ENCODE measurements around the gene GPC6.
"Not testable (repeated sequence)": the region's sequence is repeated elsewhere in the genome, so short reads cannot be mapped to it uniquely, and the experiment has no call there.

The GPC6 gene

DNA sequence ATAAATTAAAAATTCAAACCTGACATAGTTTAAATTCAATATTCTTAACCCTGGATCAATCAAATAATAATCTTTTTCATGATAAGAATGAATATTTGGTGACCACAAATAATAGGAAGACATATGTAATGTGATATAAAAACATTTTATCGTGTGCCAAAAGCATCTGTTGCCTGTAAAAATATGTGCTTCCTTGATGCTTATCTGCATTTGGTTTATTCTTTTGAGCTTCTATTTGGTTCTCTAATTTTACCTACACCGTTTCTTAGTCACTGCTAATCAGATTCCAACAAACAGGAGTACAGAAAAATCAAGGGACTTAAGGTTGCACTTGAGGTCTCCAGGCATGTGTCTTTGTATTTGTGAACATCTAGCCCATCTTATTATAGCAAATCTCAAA, 978.3 kb downstream of the GPC6 start:
- no peak for DNase-seq (ENCODE audit: low read depth in 2 of 2)

DNA sequence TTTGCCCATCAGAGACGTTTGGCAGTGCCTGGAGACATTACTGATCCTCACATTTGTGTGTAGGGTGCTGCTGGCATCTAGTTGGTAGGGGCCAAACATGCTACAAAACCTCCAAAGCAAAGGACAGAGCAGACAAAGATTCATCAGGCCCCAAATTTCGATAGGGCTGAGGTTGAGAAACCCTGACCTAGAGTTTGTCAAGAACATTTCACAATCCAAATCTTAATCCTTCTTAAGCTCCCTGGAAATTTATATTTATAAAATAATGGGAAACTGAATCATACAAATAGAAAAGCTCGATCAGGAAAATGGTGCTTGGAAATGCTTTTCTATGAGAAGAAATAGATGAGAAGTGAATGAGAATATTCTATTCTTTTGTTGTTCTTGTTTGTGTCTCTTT, 979.3 kb downstream of the GPC6 start:
- DNase-seq (ENCODE audit: low read depth in 2 of 2) = no peak

DNA sequence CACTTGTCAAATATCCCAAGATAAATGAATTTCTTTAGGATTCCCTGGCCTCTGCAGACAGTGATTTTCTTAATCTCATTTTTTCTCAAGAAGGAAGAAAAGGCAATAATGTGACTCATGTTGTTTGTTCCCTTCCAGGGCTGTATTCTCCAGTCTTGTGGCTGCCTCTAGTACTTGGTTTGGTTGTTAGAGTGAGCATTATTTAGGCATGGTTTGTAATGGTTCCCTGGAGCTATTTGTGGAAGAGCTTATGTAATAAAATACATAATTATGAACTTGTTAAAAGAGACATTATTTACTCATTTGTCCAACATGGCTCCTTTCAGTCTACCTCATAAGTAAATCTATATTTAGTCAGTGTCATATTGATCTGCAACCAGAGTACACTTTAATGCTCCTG, 982.5 kb downstream of the GPC6 start:
- no peak for DNase-seq (ENCODE audit: low read depth in 2 of 2)

DNA sequence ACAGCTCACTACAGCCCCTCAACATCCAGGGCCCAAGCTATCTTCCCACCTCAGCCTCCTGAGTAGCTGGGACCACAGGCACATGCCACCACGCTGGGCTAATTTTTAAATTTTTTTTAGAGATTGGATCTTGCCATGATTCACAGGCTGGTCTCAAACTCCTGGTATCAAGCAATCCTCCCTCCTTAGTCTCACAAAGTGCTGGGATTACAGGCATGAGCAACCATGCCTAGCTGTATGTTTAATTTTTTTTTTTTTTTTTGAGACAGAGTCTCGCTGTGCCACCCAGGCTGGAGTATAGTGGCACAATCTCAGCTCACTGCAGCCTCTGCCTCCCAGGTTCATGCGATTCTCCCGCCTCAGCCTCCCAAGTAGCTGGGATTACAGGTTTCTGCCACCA, 983.3 kb downstream of the GPC6 start:
- not testable (repeated sequence) for DNase-seq (ENCODE audit: low read depth in 2 of 2)

DNA sequence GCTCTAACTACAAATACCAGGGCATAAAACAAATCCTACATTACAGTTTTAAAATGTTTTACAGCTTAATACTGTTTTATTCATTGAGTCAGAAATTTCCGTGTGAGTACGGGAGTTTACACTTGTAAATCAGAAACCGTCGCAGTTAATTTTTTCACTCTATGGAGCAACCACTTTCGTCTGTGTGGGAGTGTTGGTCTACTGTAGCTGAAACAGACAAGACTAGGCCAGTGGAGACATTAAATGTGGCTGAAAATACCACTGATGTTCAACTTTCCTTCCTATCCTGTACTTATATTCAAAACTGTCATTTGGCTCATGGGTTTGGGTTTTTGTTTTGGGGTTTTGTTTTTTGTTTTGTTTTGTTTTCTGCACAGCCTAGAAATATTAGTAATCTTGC, 984.2 kb downstream of the GPC6 start:
- DNase-seq (ENCODE audit: low read depth in 2 of 2) = no peak

DNA sequence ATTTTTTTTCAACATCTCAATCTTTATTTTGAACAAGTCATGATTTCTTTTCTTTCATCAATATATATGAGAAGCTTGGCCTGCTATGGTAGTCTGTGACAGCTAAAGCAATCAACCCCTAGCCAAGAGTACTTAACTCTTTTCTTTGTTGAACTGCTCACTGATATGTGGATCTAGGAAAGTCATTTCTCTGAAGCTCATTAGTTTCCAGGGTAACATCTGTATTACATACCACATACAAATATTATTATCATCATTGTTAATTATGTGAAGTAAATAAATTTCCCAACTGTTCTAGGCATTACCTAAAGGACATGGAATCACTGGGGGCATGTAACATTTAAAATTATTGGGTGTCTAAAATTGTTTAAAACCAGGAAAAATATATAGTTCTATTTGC, 985.6 kb downstream of the GPC6 start:
- DNase-seq (ENCODE audit: low read depth in 2 of 2) = no peak

DNA sequence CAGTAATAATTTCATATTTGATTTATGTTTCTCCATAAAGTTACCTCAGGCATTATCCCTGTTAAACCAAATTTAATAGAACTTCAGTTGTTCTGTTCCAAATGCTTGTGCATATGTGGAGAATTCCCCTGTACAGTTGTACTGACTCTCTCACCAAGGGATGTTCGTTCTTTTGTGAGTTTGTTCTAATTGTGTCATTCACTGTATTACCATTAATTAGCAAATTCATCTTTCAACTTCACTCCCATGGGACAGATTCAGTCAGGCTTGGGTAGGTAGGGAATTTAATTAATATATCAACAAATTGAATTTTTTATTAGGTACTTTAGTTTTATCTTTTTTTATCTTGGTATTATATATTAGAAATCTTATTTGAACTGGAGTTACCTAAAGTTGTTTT, 987.5 kb downstream of the GPC6 start:
- DNase-seq (ENCODE audit: low read depth in 2 of 2) = no peak

DNA sequence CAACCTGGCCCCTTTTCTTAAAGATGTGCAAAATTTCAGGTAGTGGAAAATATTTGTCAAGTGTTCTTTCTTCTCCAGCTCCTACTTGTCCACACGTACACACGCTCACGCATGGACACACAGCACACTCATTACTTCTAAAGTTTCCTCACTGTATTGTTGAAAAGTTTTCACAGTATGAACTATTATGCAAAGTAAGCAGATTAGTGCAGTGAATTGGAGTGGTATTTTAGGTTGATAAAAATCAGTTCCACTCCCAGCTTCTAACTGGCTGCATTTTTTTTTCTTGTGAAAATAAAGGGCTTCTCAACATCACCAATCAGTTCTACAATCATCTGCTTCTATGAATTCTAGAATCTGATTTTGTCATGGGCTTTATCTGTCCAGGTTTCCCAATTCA, 988.4 kb downstream of the GPC6 start:
- DNase-seq (ENCODE audit: low read depth in 2 of 2) = no peak

DNA sequence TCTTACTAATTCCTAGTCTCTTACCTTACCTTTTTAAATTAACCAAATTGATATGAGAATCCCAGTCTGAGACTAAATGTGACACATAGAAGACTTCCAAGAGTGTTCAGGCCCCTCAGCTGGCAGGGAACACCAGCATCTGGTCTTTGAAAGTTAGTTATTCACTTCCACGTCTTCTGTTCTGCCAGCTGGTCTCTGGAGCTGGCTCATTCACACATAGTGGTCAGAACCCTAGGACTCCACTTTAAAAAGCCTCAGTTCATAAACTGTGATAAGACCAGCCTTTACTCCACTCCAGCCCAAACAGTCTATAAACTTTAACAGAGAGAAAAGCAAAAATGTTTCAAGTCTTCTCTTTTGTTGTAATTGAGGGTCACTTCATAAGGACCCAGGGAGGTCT, 989.9 kb downstream of the GPC6 start:
- no peak for DNase-seq (ENCODE audit: low read depth in 2 of 2)

DNA sequence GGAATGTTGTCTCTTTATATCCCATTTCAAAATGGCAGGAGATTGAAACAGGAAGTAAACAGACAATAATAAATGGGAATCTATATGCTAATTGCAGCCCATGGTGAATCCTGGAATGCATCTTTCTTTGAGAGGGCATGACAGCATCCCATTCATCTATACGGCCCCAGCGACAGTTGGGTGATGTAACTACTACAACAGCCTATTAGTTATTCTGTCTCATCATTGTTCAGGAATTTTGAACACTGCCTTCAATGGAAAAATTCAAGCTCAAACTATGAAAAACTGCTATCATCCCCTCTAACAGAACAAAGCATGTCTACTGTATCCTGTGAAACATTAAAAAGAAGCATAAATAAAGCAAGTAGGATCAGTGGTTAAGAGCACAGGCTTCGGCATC, 990.8 kb downstream of the GPC6 start:
- no peak for DNase-seq (ENCODE audit: low read depth in 2 of 2)

DNA sequence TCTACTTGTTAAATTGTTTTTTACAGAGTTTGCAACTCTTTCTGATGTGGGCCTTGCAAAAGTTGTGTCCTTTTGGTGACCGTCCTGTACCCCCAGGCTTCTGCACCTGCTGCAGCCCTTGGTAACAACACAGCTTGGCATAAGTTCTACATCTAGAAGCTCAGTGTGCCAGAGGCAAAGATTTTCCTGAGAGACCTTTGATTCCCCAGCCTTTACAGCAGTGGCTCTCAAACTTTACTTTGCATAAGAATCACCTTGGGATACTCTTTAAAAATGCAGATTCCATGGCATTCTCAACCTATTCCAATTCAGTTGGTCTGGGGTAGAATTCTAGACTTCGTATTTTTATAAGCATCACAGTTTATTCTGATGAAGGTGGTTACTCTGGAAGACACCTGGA, 991.9 kb downstream of the GPC6 start:
- DNase-seq (ENCODE audit: low read depth in 2 of 2) = no peak

DNA sequence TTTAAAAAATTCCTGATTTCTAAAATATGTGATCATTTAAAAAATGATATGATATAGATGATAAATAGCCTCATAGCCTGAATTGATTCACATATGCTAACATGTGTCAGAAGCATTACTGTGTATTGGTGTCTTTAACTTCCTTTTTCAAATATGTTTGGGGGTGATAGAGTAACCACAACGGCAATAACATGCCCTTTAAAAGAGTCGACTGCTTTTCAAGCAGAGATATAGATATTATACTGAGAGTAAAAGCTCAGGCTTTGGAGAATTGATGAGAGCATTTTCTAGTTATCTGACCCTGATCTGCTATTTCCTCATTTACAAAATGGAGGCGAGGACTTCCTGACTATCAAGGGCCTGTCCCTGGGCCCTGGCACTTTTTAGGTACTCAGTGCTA, 992.3 kb downstream of the GPC6 start:
- no peak for DNase-seq (ENCODE audit: low read depth in 2 of 2)

DNA sequence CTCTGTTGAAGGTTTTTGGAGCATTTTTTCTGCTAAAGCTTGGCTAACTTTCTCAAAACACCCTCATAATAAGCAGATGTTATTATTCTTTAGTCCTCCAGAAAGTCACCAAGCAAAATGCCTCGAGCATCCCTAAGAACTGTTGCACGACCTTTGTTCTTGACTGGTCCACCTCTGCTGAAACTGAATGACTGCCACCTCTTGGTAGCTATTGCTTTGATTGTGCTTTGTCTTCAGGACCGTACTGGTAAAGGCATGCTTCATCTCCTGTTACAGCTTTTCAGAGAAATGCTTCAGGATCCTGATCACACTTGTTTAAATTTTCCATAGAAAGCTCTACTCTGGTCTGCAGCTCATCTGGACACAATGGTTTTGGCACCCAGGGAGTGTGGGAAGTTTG, 998.1 kb downstream of the GPC6 start:
- no peak for DNase-seq (ENCODE audit: low read depth in 2 of 2)

DNA sequence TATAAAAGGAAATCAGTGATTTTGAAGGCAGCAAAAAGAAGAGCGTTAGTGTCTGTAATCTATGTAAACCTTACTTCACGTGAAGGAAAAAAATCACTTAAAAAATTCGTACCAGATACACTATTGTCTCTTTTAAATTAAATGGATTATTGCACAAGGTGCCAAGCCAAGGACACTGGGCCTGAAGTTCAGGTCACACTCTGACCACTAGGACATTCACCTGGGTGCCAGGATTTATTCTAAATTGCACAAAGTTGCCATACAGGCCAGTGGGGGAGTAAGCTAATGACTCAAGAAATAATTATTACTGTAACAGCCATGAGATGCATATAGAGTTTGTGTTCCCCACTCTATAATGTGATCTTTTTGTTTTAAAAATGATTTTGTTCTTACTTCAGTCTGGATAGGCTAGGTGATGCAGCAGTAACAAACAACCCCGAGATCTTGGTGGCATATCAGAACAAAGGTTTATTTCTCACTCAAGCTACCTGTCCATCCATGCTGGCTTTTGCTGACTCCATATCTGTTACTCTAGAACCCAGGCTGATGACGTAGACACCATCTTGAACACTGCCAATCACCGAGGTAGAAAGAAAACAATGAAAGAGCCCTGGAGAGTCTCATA, 1000.8 kb downstream of the GPC6 start:
- DNase-seq (ENCODE audit: low read depth in 2 of 2) = no peak

DNA sequence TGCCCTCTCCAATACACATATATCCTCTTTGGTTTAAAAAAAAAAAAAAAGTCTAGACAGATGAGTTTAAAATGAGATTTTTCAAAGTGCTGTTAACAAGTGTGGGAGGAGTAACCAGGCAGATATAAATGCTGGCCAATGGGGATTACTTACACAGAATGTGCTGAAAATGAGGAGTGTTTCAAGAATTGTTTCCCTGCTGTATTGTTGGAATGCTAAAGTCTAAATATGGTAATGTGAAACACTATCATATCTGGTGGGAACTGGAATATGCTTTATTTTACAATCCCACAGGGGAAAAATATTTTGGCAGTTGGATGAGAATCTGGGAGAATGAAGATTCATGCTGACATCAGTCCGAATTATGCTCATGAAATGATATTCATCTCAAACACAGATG, 1002.2 kb downstream of the GPC6 start:
- no peak for DNase-seq (ENCODE audit: low read depth in 2 of 2)

DNA sequence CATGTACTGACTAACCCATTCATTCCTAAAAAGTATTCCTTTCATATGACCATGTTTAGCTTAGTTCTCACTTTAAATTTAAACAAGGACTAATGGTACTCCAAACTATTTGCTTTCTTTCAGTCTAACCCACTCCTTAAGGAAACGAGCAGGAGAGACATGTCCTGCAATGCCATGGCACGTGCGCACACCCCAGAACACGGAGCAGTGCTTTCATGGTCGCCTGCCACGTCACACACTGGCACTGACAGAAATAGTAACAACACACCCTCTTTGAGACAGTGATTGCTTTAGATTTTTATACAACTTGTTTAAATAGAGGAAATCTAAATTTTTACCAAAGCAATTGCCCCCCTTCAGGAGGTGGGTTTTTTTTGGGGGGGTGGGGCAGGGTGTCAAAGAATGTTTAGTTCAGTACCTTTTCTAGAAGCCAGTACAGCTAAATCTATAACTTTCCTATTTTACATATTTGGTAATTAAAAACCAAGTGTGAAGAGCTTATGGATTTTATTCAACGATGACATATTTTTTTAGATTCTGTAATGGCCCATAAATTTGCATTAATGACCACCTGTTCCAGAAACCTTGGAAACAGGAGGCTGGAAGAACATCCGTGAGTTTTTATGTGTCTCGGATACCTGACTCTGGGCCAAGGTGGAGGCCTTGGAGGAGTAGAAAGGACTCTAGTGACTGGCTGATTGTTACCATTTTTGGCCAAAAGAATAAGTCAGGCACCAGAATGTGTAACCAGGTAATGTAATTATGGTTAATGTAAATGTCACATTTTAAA, 1005.7 kb downstream of the GPC6 start:
- no peak for DNase-seq (ENCODE audit: low read depth in 2 of 2)

DNA sequence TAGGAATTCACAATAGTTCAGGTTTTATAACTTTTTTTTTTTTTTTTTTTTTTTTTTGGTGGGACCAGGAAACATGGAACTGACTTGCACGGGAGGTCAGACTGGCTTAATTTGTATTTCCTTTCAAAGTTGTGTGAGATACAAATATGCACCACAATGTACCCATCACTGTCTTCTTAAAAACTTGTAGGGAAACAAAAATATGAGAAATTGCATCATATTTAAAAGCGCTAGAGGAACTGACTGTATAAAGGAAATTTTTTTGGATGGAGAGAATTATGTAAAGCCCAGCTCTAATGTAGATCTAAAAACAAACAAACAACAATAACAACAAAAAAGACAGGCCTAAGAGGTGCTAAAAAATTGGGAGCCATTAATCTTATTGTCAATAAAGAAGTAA, 1006.3 kb downstream of the GPC6 start:
- DNase-seq (ENCODE audit: low read depth in 2 of 2) = no peak

DNA sequence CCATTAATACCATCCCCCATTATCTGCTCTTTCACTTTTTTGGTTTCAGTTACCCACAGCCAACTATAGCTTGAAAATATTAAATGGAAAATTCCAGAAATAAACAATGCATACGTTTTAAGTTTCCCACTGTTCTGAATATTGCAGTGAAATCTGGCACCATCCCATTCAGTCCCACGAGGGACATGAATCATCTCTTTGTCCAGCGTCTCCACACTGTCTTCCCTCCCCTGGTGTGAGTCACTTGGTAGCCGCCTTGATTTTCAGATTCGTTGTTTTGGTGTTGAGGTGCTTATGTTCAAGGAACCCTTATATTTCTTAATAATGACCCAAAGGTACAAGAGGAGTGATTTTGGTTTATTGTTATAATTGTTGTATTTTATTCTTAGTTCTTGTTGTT, 1006.8 kb downstream of the GPC6 start:
- no peak for DNase-seq (ENCODE audit: low read depth in 2 of 2)

DNA sequence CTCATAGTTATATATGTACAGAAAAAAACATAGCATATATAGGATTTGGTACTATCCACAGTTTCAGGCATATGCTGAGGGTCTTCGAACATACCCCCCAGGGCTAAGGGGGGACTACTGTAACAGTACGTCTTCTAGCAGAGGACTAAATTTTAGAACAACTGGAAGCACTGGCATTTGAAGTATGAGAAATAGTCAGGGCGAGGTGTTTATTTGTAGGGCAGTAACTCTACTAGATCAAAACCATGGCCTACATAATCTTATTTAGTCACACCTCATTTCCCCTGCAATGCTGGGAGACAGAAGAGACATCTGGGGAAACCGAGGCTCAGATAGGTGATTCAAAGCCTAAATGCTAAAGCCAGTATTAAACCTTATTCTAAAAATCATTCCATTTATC, 1007.2 kb downstream of the GPC6 start:
- no peak for DNase-seq (ENCODE audit: low read depth in 2 of 2)

DNA sequence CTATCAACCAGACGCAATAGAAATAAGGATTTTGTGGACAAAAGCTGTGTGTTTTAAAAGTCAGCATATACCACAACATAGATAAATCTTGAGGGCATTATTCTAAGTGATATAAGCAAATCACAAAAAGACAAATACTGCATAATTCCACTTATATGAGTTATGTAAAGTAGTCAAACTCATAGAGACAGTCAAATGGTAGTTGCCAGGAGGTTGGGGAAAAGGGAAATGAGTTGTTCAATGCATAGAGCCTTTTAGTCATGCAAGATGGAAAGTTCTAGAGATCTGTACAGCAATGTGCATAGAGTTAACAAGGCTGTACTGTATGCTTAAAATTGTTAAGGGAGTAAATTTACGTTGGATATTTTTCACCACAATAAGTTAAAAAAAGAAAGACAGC, 1008.1 kb downstream of the GPC6 start:
- DNase-seq (ENCODE audit: low read depth in 2 of 2) = no peak

DNA sequence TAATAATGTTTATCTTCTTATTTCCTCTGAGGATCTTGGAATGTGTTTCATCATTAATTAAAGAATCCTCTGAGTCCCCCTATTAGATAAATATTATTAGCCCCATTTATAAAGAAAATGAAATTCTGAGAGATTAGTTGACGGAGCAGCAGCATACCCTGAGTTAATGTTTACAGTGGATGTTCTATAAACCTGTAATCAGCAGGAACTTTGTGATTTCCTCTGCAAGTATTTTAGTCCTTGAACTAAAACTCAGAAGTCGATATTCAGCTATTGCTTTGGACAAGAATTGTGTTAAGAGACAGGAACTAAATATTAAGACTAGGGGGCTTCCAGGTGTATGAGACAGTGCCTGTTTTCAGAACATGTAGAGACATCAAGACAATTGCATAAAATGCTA, 1009.5 kb downstream of the GPC6 start:
- DNase-seq (ENCODE audit: low read depth in 2 of 2) = no peak

DNA sequence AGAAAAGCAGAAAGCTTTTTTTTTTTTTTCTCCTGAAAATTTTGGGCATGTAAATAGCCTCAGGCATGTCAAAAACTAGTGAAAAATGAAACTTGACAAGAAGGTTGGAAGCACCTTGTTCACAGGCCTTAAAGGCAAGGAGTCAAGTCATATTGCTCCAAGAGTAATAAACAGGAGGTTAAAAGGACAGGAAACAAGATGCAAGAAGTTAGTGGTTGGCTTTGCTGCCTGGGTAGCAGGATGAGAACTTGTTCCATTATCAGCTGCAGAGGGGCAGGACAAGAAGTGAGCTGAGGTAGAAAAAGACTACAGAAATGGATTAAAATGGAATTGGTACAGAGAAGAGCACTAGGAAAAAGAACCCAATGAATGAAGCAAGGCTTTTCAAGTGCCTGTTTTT, 1010.3 kb downstream of the GPC6 start:
- no peak for DNase-seq (ENCODE audit: low read depth in 2 of 2)

DNA sequence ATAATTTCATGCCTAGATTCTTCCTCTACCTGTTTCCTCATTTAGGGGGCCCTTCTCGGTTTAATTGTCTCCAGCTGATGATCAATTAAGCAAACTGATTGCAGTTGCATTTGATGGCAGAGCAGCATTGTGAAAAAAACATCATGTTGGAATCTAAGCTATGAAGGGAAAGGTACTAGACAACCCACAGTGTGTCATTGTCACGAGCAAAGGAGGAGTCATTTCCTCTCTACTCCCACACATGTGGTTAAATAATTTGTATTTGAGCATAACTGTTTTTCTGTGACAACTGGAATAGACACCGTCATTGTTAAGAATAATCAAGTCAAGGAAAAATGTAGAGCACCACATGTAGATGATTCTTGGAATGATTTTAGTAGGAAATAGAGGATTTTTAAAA, 1012.5 kb downstream of the GPC6 start:
- DNase-seq (ENCODE audit: low read depth in 2 of 2) = peak in 1 of 2 donors; percentile 11

DNA sequence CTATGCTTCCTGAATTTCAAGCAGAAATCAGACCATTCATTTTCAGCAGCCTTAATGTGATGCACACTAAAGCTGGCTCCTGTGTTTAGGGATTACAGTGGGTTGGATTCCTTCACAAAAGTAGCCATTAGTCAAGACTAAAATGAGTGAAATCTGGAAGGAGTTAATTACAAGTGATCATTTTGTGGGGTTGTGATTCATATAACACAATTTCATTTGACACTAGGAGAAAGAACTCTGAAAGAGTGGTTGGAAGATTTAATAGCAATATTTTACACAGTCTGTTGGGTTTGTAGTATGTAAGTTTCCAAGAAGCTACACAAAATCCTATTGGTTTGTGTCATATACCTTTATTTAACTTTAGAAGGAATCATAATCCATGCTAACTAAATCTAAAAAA, 1015.9 kb downstream of the GPC6 start:
- DNase-seq (ENCODE audit: low read depth in 2 of 2) = no peak

All from activated CD4-positive, alpha-beta T cell treated with anti-CD3 and anti-CD28 coated beads for 24 hours (primary cell).